HG02870 (cell line): Measurements from ENCODE around the gene ATP5MC2.

Experiments
- ATAC-seq: cut with Tn5 transposase; IDR thresholded peaks from one replicate; pipeline ENCODE4 v1.9.1; 2021; ENCODE audit warnings: mild to moderate bottlenecking, moderate library complexity; ENCODE audit not compliant: unreplicated experiment

ATP5MC2 gene

GRCh38 chr12:53616950-53617349 lies 58.9 kb downstream of the ATP5MC2 start:
- ATAC-seq: no peak
